C4-2B (cell line): ENCODE results near the gene GRB10.

Experiments used
- CTCF ChIP-seq: fragments of 450-650 bp; conservative IDR thresholded peaks from 2 replicates; pipeline ENCODE4 v1.5.1; 2017; ENCODE audit warnings: mild to moderate bottlenecking
- ZFX ChIP-seq: fragments of 450-650 bp; IDR thresholded peaks from 2 replicates; pipeline ENCODE4 v1.6.1; 2017

- TF ChIP-seq CTCF (no peak), ZFX (no peak)
These were observed 30.3 kb upstream of the GRB10 start for GRCh38 chr7:50812841-50813475.
